Duodenal mucosa (tissue), 2 donors: ENCODE results near the gene FAM20B.

Experiments used
- H3K27ac ChIP-seq: one replicate; pipeline ENCODE4 v1.7.0; 2013; ENCODE audit warnings: low read depth, low read length
- H3K27me3 ChIP-seq, 2 donors: one replicate each; pipeline ENCODE4 v1.7.0; 2013; ENCODE audit warnings: low read length in 2 of 2, control low read depth in 1 of 2; ENCODE audit not compliant: insufficient read depth in 2 of 2, control insufficient read depth in 1 of 2
- H3K36me3 ChIP-seq, 2 donors: one replicate each; pipeline ENCODE4 v1.7.0; 2013; ENCODE audit warnings: low read length in 2 of 2, control low read depth in 1 of 2; ENCODE audit not compliant: insufficient read depth in 2 of 2, control insufficient read depth in 1 of 2
- H3K4me1 ChIP-seq, 2 donors: one replicate each; pipeline ENCODE4 v1.7.0; 2013; ENCODE audit warnings: low read length in 2 of 2, control low read depth in 1 of 2; ENCODE audit not compliant: insufficient read depth in 2 of 2, control insufficient read depth in 1 of 2
- H3K4me3 ChIP-seq, 2 donors: one replicate each; pipeline ENCODE4 v1.7.0; 2013; ENCODE audit warnings: low read length in 2 of 2, low read depth in 1 of 2
- H3K9ac ChIP-seq, 2 donors: one replicate each; pipeline ENCODE4 v1.7.0; 2013; ENCODE audit warnings: low read length in 2 of 2, low read depth in 1 of 2
- H3K9me3 ChIP-seq, 2 donors: one replicate each; pipeline ENCODE4 v1.7.0; 2013; ENCODE audit warnings: low read length in 2 of 2, control low read depth in 1 of 2; ENCODE audit not compliant: control insufficient read depth in 1 of 2

The FAM20B gene

DNA sequence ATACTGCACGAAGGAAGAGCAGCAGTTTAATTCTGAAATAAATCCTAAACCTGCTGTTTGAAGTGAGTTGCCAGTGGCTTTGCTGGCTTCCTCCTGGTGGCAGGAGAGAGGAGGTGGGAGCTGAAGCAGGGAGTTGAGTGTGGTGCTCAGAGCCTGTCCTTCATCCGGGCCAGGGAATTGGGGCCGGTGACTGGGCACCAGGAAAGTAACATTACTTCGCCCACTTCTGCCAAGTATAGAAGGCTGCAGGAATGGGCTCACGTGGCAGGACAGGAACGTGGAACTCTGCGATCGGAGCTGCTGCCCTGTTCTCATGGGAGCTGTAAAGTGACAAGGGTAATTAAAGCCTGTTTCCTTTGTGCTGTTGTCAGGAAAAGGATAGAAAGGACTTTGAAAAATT lies 64.8 kb downstream of the FAM20B start:
- Histone ChIP-seq H3K9me3 (no peaks in the 10 kb centered on the region), H3K36me3 (peaks cover 17 to 89% of the 10 kb centered on the region in 2 donors), H3K4me1 (peaks cover 0 to 15% of the 10 kb centered on the region in 2 donors), H3K27ac (no peak overlapping the region), H3K4me3 (no peak overlapping the region), H3K27me3 (no peaks in the 10 kb centered on the region), H3K9ac (no peak overlapping the region)

DNA sequence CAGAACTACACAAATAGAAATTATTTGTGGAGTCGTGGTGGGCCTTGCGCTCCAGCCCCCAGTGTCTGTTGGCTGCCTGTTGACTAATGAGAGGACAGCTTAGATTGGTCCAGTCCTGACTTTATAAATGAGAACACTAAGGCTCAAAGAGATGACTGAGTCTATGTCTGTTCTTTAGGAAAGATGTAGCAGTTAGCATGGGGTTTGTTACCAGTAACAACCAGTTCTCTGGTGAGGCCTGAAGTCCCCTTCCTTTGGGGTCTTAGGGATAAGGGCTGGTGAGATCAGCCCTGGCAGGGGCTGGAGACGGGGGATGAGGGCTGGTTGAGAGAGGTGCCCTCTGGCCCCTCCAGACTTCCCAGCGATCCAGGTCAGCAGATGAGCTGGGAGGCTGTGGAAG lies 65.2 kb downstream of the FAM20B start:
- H3K9me3 ChIP-seq = no peaks in the 10 kb centered on the region
- no peak overlapping the region for H3K27ac ChIP-seq
- H3K36me3 ChIP-seq = peaks cover 17 to 89% of the 10 kb centered on the region in 2 donors

DNA sequence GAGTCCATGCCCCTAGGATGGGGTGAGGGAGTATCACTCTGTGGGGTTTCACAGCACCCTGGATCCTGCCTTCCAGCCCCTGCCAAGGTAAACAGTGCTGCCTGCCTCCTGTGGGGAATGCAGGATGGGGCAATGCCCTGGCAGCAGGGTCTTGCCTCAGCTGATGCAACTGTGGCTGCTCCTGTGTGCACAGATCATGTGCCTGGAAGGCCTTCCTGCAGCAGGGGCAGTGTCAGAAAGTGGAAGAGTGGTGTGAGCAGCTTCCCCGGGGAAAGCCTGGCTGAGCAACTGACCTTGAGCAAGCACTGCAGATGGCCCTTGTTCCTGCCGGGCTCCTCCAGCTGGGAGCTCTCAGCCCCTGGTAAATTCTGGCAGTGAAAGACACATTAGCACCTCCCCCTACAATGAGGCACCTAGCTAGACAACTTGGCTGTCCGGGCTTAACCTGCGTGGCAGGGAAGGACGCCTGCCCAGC lies 66.0 kb downstream of the FAM20B start:
- no peak overlapping the region for H3K9ac ChIP-seq
- H3K9me3 ChIP-seq = no peaks in the 10 kb centered on the region
- H3K27me3 ChIP-seq = no peaks in the 10 kb centered on the region
- H3K4me3 ChIP-seq = no peak overlapping the region
- H3K36me3 ChIP-seq = peaks cover 17 to 91% of the 10 kb centered on the region in 2 donors
- H3K27ac ChIP-seq = no peak overlapping the region
- peaks cover 0 to 14% of the 10 kb centered on the region in 2 donors for H3K4me1 ChIP-seq

More for the DNA sequence above, 65.2 kb downstream of the FAM20B start:
- no peak overlapping the region for H3K4me3 ChIP-seq
- H3K4me1 ChIP-seq = peaks cover 0 to 15% of the 10 kb centered on the region in 2 donors
- H3K27me3 ChIP-seq = no peaks in the 10 kb centered on the region
- H3K9ac ChIP-seq = no peak overlapping the region

DNA sequence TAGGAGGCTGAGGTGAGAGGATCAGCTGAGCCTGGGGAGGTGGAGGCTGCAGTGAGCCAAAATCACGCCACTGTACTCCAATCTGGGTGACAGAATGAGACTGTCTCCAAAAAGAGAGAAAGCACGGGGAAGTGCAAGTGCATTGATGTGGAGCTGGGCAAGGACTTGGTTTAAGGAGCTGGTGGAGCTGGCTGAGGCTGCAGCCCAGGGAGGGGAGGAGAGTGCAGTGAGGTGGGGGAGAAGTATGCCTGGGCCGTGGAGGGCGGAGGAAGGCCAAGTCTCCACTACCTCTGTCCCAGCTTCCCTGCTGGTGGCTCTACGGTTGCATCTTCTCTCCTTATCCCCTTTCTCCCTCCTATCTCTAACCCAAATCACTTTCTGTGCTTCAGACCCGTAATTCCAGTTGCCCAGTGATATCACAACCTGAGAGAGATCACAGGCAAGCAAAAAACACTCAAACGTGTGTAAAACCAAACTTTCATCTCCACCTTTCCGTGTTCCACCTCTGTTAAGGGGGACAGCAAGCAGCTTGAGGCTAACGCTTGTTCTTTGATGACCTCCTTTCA lies 67.3 kb downstream of the FAM20B start:
- Histone ChIP-seq H3K27me3 (no peaks in the 10 kb centered on the region), H3K36me3 (peaks cover 17 to 93% of the 10 kb centered on the region in 2 donors), H3K4me1 (peaks cover 0 to 9% of the 10 kb centered on the region in 2 donors), H3K9ac (no peak overlapping the region), H3K27ac (no peak overlapping the region), H3K4me3 (no peak overlapping the region), H3K9me3 (no peaks in the 10 kb centered on the region)

DNA sequence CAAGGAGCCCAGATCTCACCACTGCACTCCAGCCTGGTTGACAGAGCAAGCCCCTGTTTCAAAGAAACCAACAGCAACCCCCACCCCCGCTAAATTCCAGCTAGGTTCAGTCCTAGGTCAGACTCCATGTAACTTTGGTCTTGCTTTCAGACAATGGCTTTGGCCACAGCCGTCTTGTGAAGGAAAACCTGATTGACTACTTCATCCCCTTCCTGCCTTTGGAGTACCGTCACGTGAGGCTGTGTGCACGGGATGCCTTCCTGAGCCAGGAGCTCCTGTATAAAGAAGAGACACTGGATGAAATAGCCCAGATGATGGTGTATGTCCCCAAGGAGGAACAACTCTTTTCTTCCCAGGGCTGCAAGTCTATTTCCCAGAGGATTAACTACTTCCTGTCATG lies 69.1 kb downstream of the FAM20B start:
- H3K4me3 ChIP-seq = no peak overlapping the region
- no peak overlapping the region for H3K9ac ChIP-seq
- H3K4me1 ChIP-seq = peaks cover 0 to 4% of the 10 kb centered on the region in 2 donors
- H3K27me3 ChIP-seq = no peaks in the 10 kb centered on the region
- H3K9me3 ChIP-seq = no peaks in the 10 kb centered on the region
- H3K27ac ChIP-seq = no peak overlapping the region
- peaks cover 17 to 81% of the 10 kb centered on the region in 2 donors for H3K36me3 ChIP-seq

DNA sequence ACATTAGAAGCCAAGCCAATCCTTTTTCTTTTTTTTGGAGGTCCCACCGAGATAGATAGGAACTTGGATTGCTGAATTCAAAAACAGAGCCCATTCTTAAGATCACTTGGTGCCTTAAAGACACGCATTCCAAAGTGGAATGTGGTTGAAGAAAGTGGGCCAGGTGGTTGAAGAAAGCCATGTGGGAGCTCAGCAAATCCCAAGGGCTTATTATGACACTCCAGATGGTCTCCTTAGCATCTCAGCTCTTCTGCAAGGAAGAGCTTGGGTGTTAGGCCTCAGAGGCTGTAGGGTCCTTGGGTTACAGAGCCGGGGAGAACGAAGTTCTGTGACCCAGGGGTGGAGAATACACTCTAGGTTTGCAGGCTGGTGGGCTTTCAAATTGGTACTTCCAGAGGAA lies 69.7 kb downstream of the FAM20B start:
- H3K4me1 ChIP-seq = peaks cover 0 to 4% of the 10 kb centered on the region in 2 donors
- H3K9me3 ChIP-seq = no peaks in the 10 kb centered on the region
- no peak overlapping the region for H3K4me3 ChIP-seq
- no peak overlapping the region for H3K27ac ChIP-seq
- no peak overlapping the region for H3K9ac ChIP-seq
- no peaks in the 10 kb centered on the region for H3K27me3 ChIP-seq
- H3K36me3 ChIP-seq = peaks cover 17 to 77% of the 10 kb centered on the region in 2 donors

DNA sequence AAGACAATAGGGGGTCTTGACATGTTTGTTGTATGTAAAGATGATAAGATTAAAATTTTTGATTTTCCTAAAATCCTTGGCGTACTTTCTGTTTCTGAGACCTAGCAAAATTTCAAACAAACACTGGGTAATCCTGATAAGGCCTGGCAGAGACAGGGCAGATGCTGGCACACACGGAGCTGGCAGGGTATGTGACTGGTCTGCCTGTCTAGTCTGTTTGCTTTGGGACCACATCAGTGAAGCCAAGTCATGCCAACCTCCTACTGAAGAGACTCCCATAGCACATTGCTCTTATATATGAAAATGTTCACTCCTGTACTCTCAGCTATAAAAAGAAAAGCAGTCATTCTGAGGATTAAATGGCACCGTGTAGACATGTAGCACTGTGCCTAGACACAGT lies 70.2 kb downstream of the FAM20B start:
- H3K9me3 ChIP-seq = no peaks in the 10 kb centered on the region
- H3K4me3 ChIP-seq = no peak overlapping the region
- no peak overlapping the region for H3K27ac ChIP-seq
- H3K27me3 ChIP-seq = no peaks in the 10 kb centered on the region
- H3K36me3 ChIP-seq = peaks cover 15 to 75% of the 10 kb centered on the region in 2 donors
- H3K9ac ChIP-seq = no peak overlapping the region
- H3K4me1 ChIP-seq = peaks cover 0 to 4% of the 10 kb centered on the region in 2 donors

DNA sequence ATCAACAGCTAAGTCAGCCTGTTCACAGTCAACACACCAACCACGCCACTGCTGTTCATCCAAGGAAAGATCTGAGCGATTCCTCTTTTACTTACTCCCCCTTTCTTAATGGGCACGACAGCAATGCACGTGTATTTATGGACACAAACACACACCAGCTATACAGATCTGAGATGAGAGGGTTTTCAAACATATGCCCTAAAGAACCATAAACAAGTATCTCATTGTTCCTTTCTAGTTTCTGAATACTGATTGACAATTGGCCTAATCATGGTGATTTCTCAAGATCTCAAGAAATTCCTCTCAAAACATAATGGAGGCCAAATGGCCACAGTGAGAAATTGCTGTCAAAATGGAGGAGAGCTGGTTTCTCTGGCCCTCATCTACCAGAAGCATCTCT lies 74.2 kb downstream of the FAM20B start:
- Histone ChIP-seq H3K27ac (no peak overlapping the region), H3K27me3 (no peaks in the 10 kb centered on the region), H3K4me1 (no peaks in the 10 kb centered on the region), H3K4me3 (no peak overlapping the region), H3K9me3 (no peaks in the 10 kb centered on the region), H3K9ac (no peak overlapping the region), H3K36me3 (peaks cover 4 to 37% of the 10 kb centered on the region in 2 donors)

DNA sequence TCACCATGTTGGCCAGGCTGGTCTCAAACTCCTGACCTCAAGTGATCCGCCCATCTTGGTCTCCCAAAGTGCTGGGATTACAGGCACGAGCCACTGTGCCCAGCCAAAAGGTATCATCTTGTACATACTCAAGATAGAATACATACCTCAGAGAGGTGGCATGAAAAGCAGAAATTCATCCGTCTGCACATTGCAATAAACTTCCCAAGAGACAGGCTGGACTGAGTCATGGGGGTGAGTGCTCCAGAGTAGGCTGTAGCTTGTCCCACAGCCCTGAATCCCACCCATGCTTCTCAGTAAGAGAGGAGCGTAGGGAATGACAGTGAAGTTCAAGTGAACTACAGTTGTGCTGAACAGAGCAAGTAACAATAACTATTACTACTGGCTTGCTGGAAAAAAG lies 75.9 kb downstream of the FAM20B start:
- Histone ChIP-seq H3K9me3 (no peaks in the 10 kb centered on the region), H3K27me3 (no peaks in the 10 kb centered on the region), H3K9ac (no peak overlapping the region), H3K36me3 (peaks cover 3 to 25% of the 10 kb centered on the region in 2 donors), H3K4me1 (no peaks in the 10 kb centered on the region), H3K27ac (no peak overlapping the region), H3K4me3 (no peak overlapping the region)

DNA sequence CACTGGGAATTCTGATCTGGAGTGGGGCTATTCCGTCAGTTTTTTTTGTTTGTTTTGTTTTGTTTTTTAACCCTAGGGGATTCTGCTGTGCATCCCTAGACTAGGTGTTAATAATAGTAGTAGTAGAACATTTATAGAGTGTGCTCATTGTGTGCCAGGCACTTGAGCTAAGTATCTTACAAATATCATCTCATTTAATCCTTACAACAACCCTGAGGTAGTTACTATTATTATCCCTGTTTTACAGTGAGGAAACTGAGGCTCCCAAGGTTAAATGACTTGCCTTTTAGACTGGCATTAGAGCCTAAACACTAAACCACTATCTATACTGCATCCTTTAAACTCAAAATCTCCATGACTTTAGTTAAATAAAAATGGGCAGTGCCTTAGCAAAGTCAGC lies 78.3 kb downstream of the FAM20B start:
- H3K9me3 ChIP-seq = no peaks in the 10 kb centered on the region
- H3K27ac ChIP-seq = no peak overlapping the region
- no peak overlapping the region for H3K9ac ChIP-seq
- H3K4me1 ChIP-seq = no peaks in the 10 kb centered on the region
- peaks cover 15 to 32% of the 10 kb centered on the region in 2 donors for H3K36me3 ChIP-seq
- no peak overlapping the region for H3K4me3 ChIP-seq
- no peaks in the 10 kb centered on the region for H3K27me3 ChIP-seq
